B cell (primary cell): ENCODE measurements around the gene PNKP. TPM values are rescaled to one million over a fixed set of nuclear protein-coding genes. Genes with fewer than 3 reads are reported as not detected.

ENCODE experiments used
- ATAC-seq: fragments of 200-7000 bp; cut with Tn5 transposase; one replicate; pipeline ENCODE4 v1.10.0; 2021; ENCODE audit warnings: low read depth, mild to moderate bottlenecking, moderate number of reproducible peaks, moderate library complexity
- CTCF ChIA-PET: fragments of 350-600 bp; sonication (Branson Sonifier 250); formaldehyde crosslinking; loops from one replicate; lab custom pipeline; 2021; ENCODE audit warnings: antibody characterized with exemption, inconsistent platforms; lab: Charles Lee
- POLR2A ChIA-PET: fragments of 350-600 bp; sonication (Branson Sonifier 250); formaldehyde crosslinking; loops from one replicate; lab custom pipeline; 2021; ENCODE audit warnings: antibody characterized with exemption; lab: Charles Lee
- DNase-seq: peaks from one replicate; pipeline ENCODE4 v3.0.0; 2013
- H2AFZ ChIP-seq: 2 replicates; pipeline ENCODE4 v1.6.1; 2012; ENCODE audit warnings: mild to moderate bottlenecking, low read depth, low read length; ENCODE audit not compliant: insufficient read depth, poor library complexity, severe bottlenecking
- H3K27ac ChIP-seq, 2 donors: 1 replicate in 1 of 2; 2 replicates in 1 of 2; pipeline ENCODE4 v1.5.1; 2012 to 2013; ENCODE audit warnings: low read length in 2 of 2, mild to moderate bottlenecking in 2 of 2, moderate library complexity in 1 of 2
- H3K27me3 ChIP-seq, 4 experiments: fragments of 200-600 bp in 1 of 4; sonication (generic) in 1 of 4; replicated peaks in 1 of 4; 1 replicate in 2 of 4; 2 replicates in 2 of 4; pipeline versions ENCODE4 v1.6.1 to v1.7.0; 2013 to 2016; ENCODE audit warnings: low read length in 3 of 4, mild to moderate bottlenecking in 2 of 4, mixed read lengths in 1 of 4, moderate library complexity in 1 of 4; ENCODE audit not compliant: insufficient read depth in 4 of 4, control insufficient read depth in 3 of 4; ENCODE audit errors: control extremely low read depth in 1 of 4
- H3K36me3 ChIP-seq, 2 experiments: replicated peaks in 1 of 2; 1 replicate in 1 of 2; 2 replicates in 1 of 2; pipeline versions ENCODE4 v1.6.1 to v1.7.1; 2013; ENCODE audit warnings: low read length in 1 of 2; ENCODE audit not compliant: insufficient read depth in 2 of 2, control insufficient read depth in 1 of 2; ENCODE audit errors: control extremely low read depth in 1 of 2, extremely low read depth in 1 of 2
- H3K4me1 ChIP-seq, 2 donors: fragments of 200-600 bp in 1 of 2; sonication (generic) in 1 of 2; 1 replicate in 1 of 2; 2 replicates in 1 of 2; pipeline versions ENCODE4 v1.5.1 to v1.6.1; 2013 to 2017; ENCODE audit warnings: low read length in 2 of 2; ENCODE audit not compliant: control insufficient read depth in 2 of 2, insufficient read depth in 2 of 2
- H3K4me2 ChIP-seq: replicated peaks from 2 replicates; pipeline ENCODE3; 2012; ENCODE audit warnings: mild to moderate bottlenecking, low read depth, low read length; ENCODE audit not compliant: poor library complexity, severe bottlenecking
- H3K4me3 ChIP-seq, 5 experiments: fragments of 200-600 bp in 1 of 5; sonication (generic) in 1 of 5; 1 replicate in 3 of 5; 2 replicates in 2 of 5; pipeline versions ENCODE4 v1.5.1 to v1.7.0; 2011 to 2016; ENCODE audit warnings: low read length in 4 of 5, mild to moderate bottlenecking in 4 of 5, low read depth in 2 of 5, control low read depth in 1 of 5, moderate library complexity in 1 of 5; ENCODE audit not compliant: insufficient read depth in 1 of 5; ENCODE audit errors: control extremely low read depth in 1 of 5, extremely low read depth in 1 of 5
- H3K79me2 ChIP-seq: fragments of 200-600 bp; sonication (generic); one replicate; pipeline ENCODE4 v1.6.0; 2016; ENCODE audit warnings: low read length; ENCODE audit not compliant: control insufficient read depth, insufficient read depth
- H3K9ac ChIP-seq: fragments of 200-600 bp; sonication (generic); 2 replicates; pipeline ENCODE4 v1.6.1; 2017; ENCODE audit warnings: mild to moderate bottlenecking, low read length, moderate library complexity
- H3K9me3 ChIP-seq, 3 donors: one replicate each; pipeline versions ENCODE4 v1.6.1 to v1.7.1; 2013; ENCODE audit warnings: low read length in 2 of 3; ENCODE audit not compliant: control insufficient read depth in 2 of 3, insufficient read depth in 1 of 3; ENCODE audit errors: control extremely low read depth in 1 of 3
- H4K20me1 ChIP-seq: 2 replicates; pipeline ENCODE4 v1.6.0; 2012; ENCODE audit warnings: mild to moderate bottlenecking, low read length; ENCODE audit not compliant: insufficient read depth, control insufficient read depth, poor library complexity, severe bottlenecking
- H3K27ac Mint-ChIP-seq: one replicate; pipeline ENCODE4 v1.8.0; 2021; ENCODE audit warnings: mixed read lengths
- H3K27me3 Mint-ChIP-seq: one replicate; pipeline ENCODE4 v1.8.0; 2021; ENCODE audit warnings: mixed read lengths
- H3K4me1 Mint-ChIP-seq: one replicate; pipeline ENCODE4 v1.8.0; 2021; ENCODE audit warnings: mixed read lengths
- H3K4me3 Mint-ChIP-seq: one replicate; pipeline ENCODE4 v1.8.0; 2021; ENCODE audit warnings: mixed read lengths
- H3K9me3 Mint-ChIP-seq: one replicate; pipeline ENCODE4 v1.8.0; 2022; ENCODE audit warnings: mixed read lengths; ENCODE audit not compliant: insufficient read depth
- CTCF ChIP-seq: fragments of 200-600 bp; IDR thresholded peaks from one replicate; pipeline ENCODE4 v1.8.0; 2022; ENCODE audit warnings: antibody characterized with exemption, mild to moderate bottlenecking
- EZH2 ChIP-seq: IDR thresholded peaks from 2 replicates; pipeline ENCODE4 v1.6.1; 2012; ENCODE audit warnings: borderline replicate concordance, low read depth, mild to moderate bottlenecking, moderate library complexity, low read length; ENCODE audit not compliant: insufficient read depth, poor library complexity, severe bottlenecking
- WGBS: methylation state at CpG from one replicate; pipeline ENCODE4 v1.1.5; 2013; ENCODE audit warnings: missing lambda C conversion rate; ENCODE audit not compliant: insufficient coverage; 5-methylcytosine and 5-hydroxymethylcytosine counted together
- intact Hi-C: fragments of 100-400 bp; cut with micrococcal nuclease; formaldehyde crosslinking; loops from one replicate; pipeline ENCODE4 v1.10.0; 2022
- polyA plus RNA-seq: library from polyadenylated mRNA; depleted of rRNA; stranded (reverse); fragments of >200 nt; gene quantifications from 2 replicates; pipeline ENCODE4 v1.2.3, GENCODE V29; 2012
- total RNA-seq, 2 donors: library from RNA; stranded (reverse); fragments of 120-200 nt in 1 of 2; gene quantifications; 1 replicate in 1 of 2; 2 replicates in 1 of 2; pipeline versions ENCODE4 v1.2.3 to v1.2.4, GENCODE V29; 2013 to 2022

PNKP gene
- total and polyA plus RNA-seq, 2 donors (not counting 1 experiment from before 2014, with no cell fraction given), result 173 to 274 TPM

DNA sequence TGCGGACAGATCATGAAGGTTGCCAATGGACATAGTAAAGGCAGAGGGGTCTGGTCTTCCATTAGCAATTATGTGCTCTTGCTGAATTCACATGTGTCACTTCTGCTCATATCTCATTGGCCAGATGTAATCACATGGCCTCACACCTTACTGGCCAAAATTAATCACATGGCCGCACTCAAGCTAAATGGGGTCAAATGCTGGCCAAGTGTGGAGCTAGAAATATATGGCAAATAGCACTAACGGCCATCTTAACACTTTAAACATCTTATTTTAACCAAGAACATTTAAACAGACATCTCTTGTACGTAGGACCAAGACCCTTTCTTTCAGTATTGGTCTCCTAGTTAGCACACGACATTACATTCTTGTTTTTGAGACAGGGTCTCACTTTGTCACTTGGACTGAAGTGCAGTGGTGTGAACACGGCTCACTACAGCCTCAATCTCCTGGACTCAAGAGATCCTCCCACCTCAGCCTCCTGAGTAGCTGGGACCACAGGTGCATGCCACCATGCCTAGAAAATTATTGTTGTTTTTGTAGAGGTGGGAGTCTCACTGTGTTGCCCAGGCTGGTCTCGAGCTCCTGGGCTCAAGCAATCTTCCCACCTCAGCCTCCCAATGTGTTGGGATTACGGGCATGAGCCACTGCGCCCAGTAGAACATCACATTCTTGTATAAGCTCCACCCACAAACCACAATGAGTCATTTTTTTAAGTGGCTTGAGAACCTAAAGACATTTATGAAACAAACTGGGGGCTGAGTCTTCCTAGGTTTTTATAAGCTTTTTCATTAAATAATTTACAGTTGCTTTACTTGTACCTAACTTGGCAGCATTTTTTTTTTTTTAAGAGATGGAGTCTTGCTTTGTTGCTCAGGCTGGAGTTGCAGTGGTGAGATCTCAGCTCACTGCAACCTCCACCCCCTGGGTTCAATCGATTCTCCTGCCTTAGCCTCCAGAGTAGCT is 19.4 kb downstream of the PNKP start:
- Mint-ChIP-seq H3K9me3 (no peaks in the 10 kb centered on the region), H3K4me3 (peak overlapping the region; percentile 79), H3K27me3 (no peaks in the 10 kb centered on the region), H3K4me1 (peaks cover 65% of the 10 kb centered on the region), H3K27ac (peak overlapping the region; percentile 81)
- TF ChIP-seq CTCF, result no peak
- no peak for TF ChIP-seq EZH2
- Histone ChIP-seq H4K20me1 (peaks cover 14% of the 10 kb centered on the region), H3K4me1 (peaks cover 48 to 66% of the 10 kb centered on the region in 2 donors), H3K36me3 (no peaks in the 10 kb centered on the region), H3K9ac (no peak overlapping the region), H3K79me2 (peaks cover 24% of the 10 kb centered on the region), H3K4me3 (no peak overlapping the region), H3K27ac (no peak overlapping the region), H3K4me2 (no peak overlapping the region), H2AFZ (no peak overlapping the region), H3K9me3 (peaks cover 0 to 6% (median 0%) of the 10 kb centered on the region in 3 donors), H3K27me3 (no peaks in the 10 kb centered on the region)
- WGBS, result 90% methylated on average over 6 of the region's 10 CpGs
- ChIA-PET CTCF (interaction anchor here (0.8 to 1.3 kb wide), 5 partner anchors 35 to 169 kb away, joined by 3 to 6 read pairs (median 3); partner anchors contain the start of gene FUZ), POLR2A (interaction anchor here (0.7 to 4.8 kb wide), 6 partner anchors 11 to 35 kb away, joined by 3 to 23 read pairs (median 6); partner anchors contain the start of genes AKT1S1, FUZ and TBC1D17)
- ATAC-seq, result no peak
- DNase-seq, result no peak
- intact Hi-C loops, result no loop called here

GRCh38 chr19:49846408-49846807 is 21.0 kb downstream of the PNKP start:
- peak overlapping the region; percentile 32 for H3K27ac Mint-ChIP-seq
- Histone ChIP-seq H3K27ac (no peak overlapping the region), H3K4me1 (peaks cover 46 to 65% of the 10 kb centered on the region in 2 donors), H3K9ac (no peak overlapping the region), H2AFZ (no peak overlapping the region), H3K79me2 (peaks cover 10% of the 10 kb centered on the region), H4K20me1 (no peaks in the 10 kb centered on the region), H3K4me3 (no peak overlapping the region), H3K36me3 (no peaks in the 10 kb centered on the region), H3K4me2 (no peak overlapping the region), H3K27me3 (no peaks in the 10 kb centered on the region), H3K9me3 (peaks cover 0 to 6% (median 0%) of the 10 kb centered on the region in 3 donors)
- intact Hi-C loops, result no loop called here
- H3K27me3 Mint-ChIP-seq, result no peaks in the 10 kb centered on the region
- no peak overlapping the region for H3K4me3 Mint-ChIP-seq
- CTCF ChIA-PET, result interaction anchor here (0.6 kb wide), 1 partner anchor 23 kb away, joined by 3 read pairs; no protein-coding TSS in a partner anchor
- POLR2A ChIA-PET, result no interaction called here
- WGBS, result no CpG with 5 or more reads among the region's 5 CpGs
- TF ChIP-seq CTCF (no peak), EZH2 (no peak)
- no peak for DNase-seq
- H3K9me3 Mint-ChIP-seq, result no peaks in the 10 kb centered on the region
- no peak for ATAC-seq
- H3K4me1 Mint-ChIP-seq, result peaks cover 63% of the 10 kb centered on the region
